HG03520 (cell line): Measurements from ENCODE around the gene GPHB5.
"Not testable (repeated sequence)": the region's sequence is repeated elsewhere in the genome, so short reads cannot be mapped to it uniquely, and the experiment has no call there.

ENCODE experiments used
- ATAC-seq: cut with Tn5 transposase; IDR thresholded peaks from one replicate; pipeline ENCODE4 v1.9.1; 2021; ENCODE audit warnings: mild to moderate bottlenecking, moderate library complexity; ENCODE audit not compliant: unreplicated experiment

The GPHB5 gene

GRCh38 chr14:63296060-63296563, 22.6 kb downstream of the GPHB5 start:
- peak; percentile 68 for ATAC-seq

GRCh38 chr14:63295231-63295685, 23.5 kb downstream of the GPHB5 start:
- ATAC-seq, result peak; percentile 29

GRCh38 chr14:63292805-63293204, 25.9 kb downstream of the GPHB5 start:
- ATAC-seq, result no peak

GRCh38 chr14:63290741-63291430, 27.8 kb downstream of the GPHB5 start:
- ATAC-seq, result no peak

- ATAC-seq, result peak; percentile 55
These were observed 29.9 kb downstream of the GPHB5 start for GRCh38 chr14:63288853-63289252.

- no peak for ATAC-seq
These were observed 30.9 kb downstream of the GPHB5 start for GRCh38 chr14:63287666-63288483.

GRCh38 chr14:63286071-63286470, 32.7 kb downstream of the GPHB5 start:
- ATAC-seq, result no peak

- ATAC-seq, result no peak
These were observed 34.9 kb downstream of the GPHB5 start for GRCh38 chr14:63283884-63284248.

GRCh38 chr14:63282997-63283883, 35.5 kb downstream of the GPHB5 start:
- peak; percentile 72 for ATAC-seq

- not testable (repeated sequence) for ATAC-seq
These were observed 38.8 kb downstream of the GPHB5 start for GRCh38 chr14:63279933-63280332.

GRCh38 chr14:63277591-63278183, 41.0 kb downstream of the GPHB5 start:
- no peak for ATAC-seq

- no peak for ATAC-seq
These were observed 42.0 kb downstream of the GPHB5 start for GRCh38 chr14:63276492-63277342.

- ATAC-seq, result no peak
These were observed 42.7 kb downstream of the GPHB5 start for GRCh38 chr14:63276016-63276415.

GRCh38 chr14:63275611-63276010, 43.1 kb downstream of the GPHB5 start:
- no peak for ATAC-seq

GRCh38 chr14:63273717-63274655, 44.7 kb downstream of the GPHB5 start:
- ATAC-seq, result no peak

- ATAC-seq, result no peak
These were observed 45.6 kb downstream of the GPHB5 start for GRCh38 chr14:63273129-63273528.

- ATAC-seq, result no peak
These were observed 49.0 kb downstream of the GPHB5 start for GRCh38 chr14:63269561-63270225.

GRCh38 chr14:63268771-63269170, 50.0 kb downstream of the GPHB5 start:
- ATAC-seq, result no peak
